ENCODE data around the gene ACVRL1.

- TF ChIP-seq, protein P1, sequence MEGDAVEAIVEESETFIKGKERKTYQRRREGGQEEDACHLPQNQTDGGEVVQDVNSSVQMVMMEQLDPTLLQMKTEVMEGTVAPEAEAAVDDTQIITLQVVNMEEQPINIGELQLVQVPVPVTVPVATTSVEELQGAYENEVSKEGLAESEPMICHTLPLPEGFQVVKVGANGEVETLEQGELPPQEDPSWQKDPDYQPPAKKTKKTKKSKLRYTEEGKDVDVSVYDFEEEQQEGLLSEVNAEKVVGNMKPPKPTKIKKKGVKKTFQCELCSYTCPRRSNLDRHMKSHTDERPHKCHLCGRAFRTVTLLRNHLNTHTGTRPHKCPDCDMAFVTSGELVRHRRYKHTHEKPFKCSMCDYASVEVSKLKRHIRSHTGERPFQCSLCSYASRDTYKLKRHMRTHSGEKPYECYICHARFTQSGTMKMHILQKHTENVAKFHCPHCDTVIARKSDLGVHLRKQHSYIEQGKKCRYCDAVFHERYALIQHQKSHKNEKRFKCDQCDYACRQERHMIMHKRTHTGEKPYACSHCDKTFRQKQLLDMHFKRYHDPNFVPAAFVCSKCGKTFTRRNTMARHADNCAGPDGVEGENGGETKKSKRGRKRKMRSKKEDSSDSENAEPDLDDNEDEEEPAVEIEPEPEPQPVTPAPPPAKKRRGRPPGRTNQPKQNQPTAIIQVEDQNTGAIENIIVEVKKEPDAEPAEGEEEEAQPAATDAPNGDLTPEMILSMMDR (IDR thresholded peaks at IDR 0.05), result peak in 2 of 4 experiments; percentile 2 to 6
- peak in 1 of 2 donors; percentile 12 for TF ChIP-seq POLR2A (IDR thresholded peaks at IDR 0.05)
These were observed at the start of gene ACVRL1 for GRCh38 chr12:51907083-51907855.
